SU-DHL-6 (cell line): ENCODE results near the gene TMEM218.

Experiments
- H2AFZ ChIP-seq: fragments of 200-600 bp; sonication (generic); 2 replicates; pipeline ENCODE4 v1.6.1; 2014; ENCODE audit warnings: low read depth, mild to moderate bottlenecking, moderate library complexity, mixed read lengths, antibody characterized with exemption, low read length; ENCODE audit not compliant: severe bottlenecking
- H3F3A ChIP-seq: fragments of 200-600 bp; shearing (Covaris generic); 2 replicates; pipeline ENCODE4 v1.6.0; 2016; ENCODE audit warnings: antibody characterized with exemption, mild to moderate bottlenecking; ENCODE audit not compliant: insufficient read depth
- H3K27ac ChIP-seq: fragments of 200-600 bp; sonication (generic); 2 replicates; pipeline ENCODE4 v1.5.1; 2016; ENCODE audit warnings: low read depth, mild to moderate bottlenecking, low read length, moderate library complexity, mixed read lengths
- H3K27me3 ChIP-seq: fragments of 200-600 bp; sonication (generic), shearing (Covaris generic); 2 replicates; pipeline ENCODE4 v1.6.0; 2014; ENCODE audit warnings: mild to moderate bottlenecking, low read length
- H3K36me3 ChIP-seq: fragments of 200-600 bp; sonication (generic); 2 replicates; pipeline ENCODE4 v1.6.1; 2014; ENCODE audit warnings: mild to moderate bottlenecking, low read length, mixed read lengths
- H3K4me2 ChIP-seq: fragments of 300-600, 200-600 bp; shearing (Covaris generic), sonication (generic); 2 replicates; pipeline ENCODE4 v1.6.0; 2014; ENCODE audit warnings: low read length, low read depth, mild to moderate bottlenecking; ENCODE audit not compliant: poor library complexity, severe bottlenecking
- H3K4me3 ChIP-seq: fragments of 200-600 bp; sonication (generic); 2 replicates; pipeline ENCODE4 v1.5.1; 2014; ENCODE audit warnings: antibody characterized with exemption, low read length, mild to moderate bottlenecking, mixed read lengths; ENCODE audit not compliant: insufficient read depth, poor library complexity, severe bottlenecking
- H3K79me2 ChIP-seq: fragments of 200-600 bp; sonication (generic); 2 replicates; pipeline ENCODE4 v1.6.1; 2014; ENCODE audit warnings: mild to moderate bottlenecking, low read length, moderate library complexity; ENCODE audit not compliant: insufficient read depth
- H3K9ac ChIP-seq: fragments of 200-600 bp; sonication (generic); 2 replicates; pipeline ENCODE4 v1.7.0; 2014; ENCODE audit warnings: mild to moderate bottlenecking, low read length
- H3K9me2 ChIP-seq: fragments of 200-600 bp; sonication (generic); replicated peaks from 2 replicates; pipeline ENCODE4 v1.6.1; 2014; ENCODE audit warnings: low read length; ENCODE audit not compliant: insufficient read depth
- H3K9me3 ChIP-seq: fragments of 200-600 bp; sonication (generic); 2 replicates; pipeline ENCODE4 v1.6.1; 2014; ENCODE audit warnings: low read length, mixed read lengths; ENCODE audit not compliant: insufficient read depth
- H4K20me1 ChIP-seq: fragments of 200-600 bp; sonication (generic); 2 replicates; pipeline ENCODE4 v1.6.1; 2014; ENCODE audit warnings: low read depth, mild to moderate bottlenecking, antibody characterized with exemption, low read length, moderate library complexity, mixed read lengths
- CTCF ChIP-seq: fragments of 200-600 bp; sonication (generic); IDR thresholded peaks from one replicate; pipeline ENCODE4 v1.5.1; 2017; ENCODE audit warnings: antibody characterized with exemption, mild to moderate bottlenecking, low read length, moderate library complexity; ENCODE audit not compliant: insufficient read depth, poor library complexity, severe bottlenecking
- EZH2phosphoT487 ChIP-seq: fragments of 200-600 bp; sonication (generic), shearing (Covaris generic); conservative IDR thresholded peaks from 2 replicates; pipeline ENCODE4 v1.6.1; 2018; ENCODE audit warnings: mild to moderate bottlenecking, antibody characterized with exemption, low read length, moderate library complexity, mixed read lengths

Gene TMEM218

GRCh38 chr11:125100136-125100535, 11.3 kb downstream of the TMEM218 start:
- Histone ChIP-seq H3K4me3 (no peak overlapping the region), H3F3A (no peaks in the 10 kb centered on the region), H3K9me2 (no peaks in the 10 kb centered on the region), H3K9me3 (no peaks in the 10 kb centered on the region), H3K36me3 (0 out of 2 replicates have a peak, but pooled peaks cover 5% of the 10 kb centered on the region), H3K4me2 (no peak overlapping the region), H3K27me3 (no peaks in the 10 kb centered on the region), H3K9ac (no peak overlapping the region), H3K79me2 (no peaks in the 10 kb centered on the region), H2AFZ (no peak overlapping the region), H3K27ac (no peak overlapping the region), H4K20me1 (no peaks in the 10 kb centered on the region)
- TF ChIP-seq CTCF (no peak), EZH2phosphoT487 (no peak)

- Histone ChIP-seq H3K9me3 (no peaks in the 10 kb centered on the region), H3K9ac (no peak overlapping the region), H4K20me1 (no peaks in the 10 kb centered on the region), H3F3A (no peaks in the 10 kb centered on the region), H3K27ac (no peak overlapping the region), H3K4me3 (no peak overlapping the region), H3K4me2 (no peak overlapping the region), H3K36me3 (0 out of 2 replicates have a peak, but pooled peaks cover 8% of the 10 kb centered on the region), H3K79me2 (no peaks in the 10 kb centered on the region), H2AFZ (no peak overlapping the region), H3K9me2 (no peaks in the 10 kb centered on the region), H3K27me3 (no peaks in the 10 kb centered on the region)
- TF ChIP-seq EZH2phosphoT487 (no peak), CTCF (no peak)
Observed at GRCh38 chr11:125094731-125095130, 16.7 kb downstream of the TMEM218 start.

GRCh38 chr11:125093502-125093901, 17.9 kb downstream of the TMEM218 start:
- H3K27me3 ChIP-seq, result no peaks in the 10 kb centered on the region
- TF ChIP-seq EZH2phosphoT487 (no peak), CTCF (no peak)

More at GRCh38 chr11:125093502-125093901, 17.9 kb downstream of the TMEM218 start:
- H3K9me3 ChIP-seq, result no peaks in the 10 kb centered on the region
- no peaks in the 10 kb centered on the region for H3F3A ChIP-seq
- H3K79me2 ChIP-seq, result no peaks in the 10 kb centered on the region
- H3K9ac ChIP-seq, result no peak overlapping the region
- no peaks in the 10 kb centered on the region for H4K20me1 ChIP-seq
- H3K27ac ChIP-seq, result no peak overlapping the region
- H3K9me2 ChIP-seq, result no peaks in the 10 kb centered on the region
- H2AFZ ChIP-seq, result no peak overlapping the region
- no peak overlapping the region for H3K4me3 ChIP-seq
- H3K36me3 ChIP-seq, result 0 out of 2 replicates have a peak, but pooled peaks cover 8% of the 10 kb centered on the region
- no peak overlapping the region for H3K4me2 ChIP-seq
